AG09319 (cell line): ENCODE results near the gene SUZ12.
"Not testable (repeated sequence)": the region's sequence is repeated elsewhere in the genome, so short reads cannot be mapped to it uniquely, and the experiment has no call there.

ENCODE experiments used
- DNase-seq: peaks from one replicate; pipeline ENCODE4 v3.0.0-alpha.2; 2010; ENCODE audit warnings: low read depth; ENCODE audit errors: extremely low read depth
- TF ChIP-seq, protein P1 (sequence below): IDR thresholded peaks from 2 replicates; pipeline ENCODE4 v1.5.1; 2011; ENCODE audit warnings: low read depth, mild to moderate bottlenecking, inconsistent platforms, low read length, moderate library complexity

The SUZ12 gene

DNA sequence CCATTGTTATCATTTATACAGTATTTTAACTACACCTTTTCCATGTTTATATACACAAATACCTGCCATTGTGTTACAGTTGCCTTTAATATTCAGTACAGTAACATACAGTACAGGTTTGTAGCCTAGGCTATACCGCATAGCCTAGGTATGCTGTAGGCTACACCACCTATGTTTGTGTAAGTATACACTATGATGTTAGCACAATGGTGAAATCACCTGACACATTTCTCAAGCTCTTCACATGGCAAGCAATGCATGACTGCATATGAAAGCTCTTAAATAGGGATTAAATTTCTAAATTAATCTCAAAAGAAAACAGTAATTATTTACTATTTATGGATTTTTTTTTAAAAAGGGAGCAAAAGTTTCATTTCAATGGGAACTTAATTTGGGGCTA, 82.4 kb downstream of the SUZ12 start:
- TF ChIP-seq, protein P1, sequence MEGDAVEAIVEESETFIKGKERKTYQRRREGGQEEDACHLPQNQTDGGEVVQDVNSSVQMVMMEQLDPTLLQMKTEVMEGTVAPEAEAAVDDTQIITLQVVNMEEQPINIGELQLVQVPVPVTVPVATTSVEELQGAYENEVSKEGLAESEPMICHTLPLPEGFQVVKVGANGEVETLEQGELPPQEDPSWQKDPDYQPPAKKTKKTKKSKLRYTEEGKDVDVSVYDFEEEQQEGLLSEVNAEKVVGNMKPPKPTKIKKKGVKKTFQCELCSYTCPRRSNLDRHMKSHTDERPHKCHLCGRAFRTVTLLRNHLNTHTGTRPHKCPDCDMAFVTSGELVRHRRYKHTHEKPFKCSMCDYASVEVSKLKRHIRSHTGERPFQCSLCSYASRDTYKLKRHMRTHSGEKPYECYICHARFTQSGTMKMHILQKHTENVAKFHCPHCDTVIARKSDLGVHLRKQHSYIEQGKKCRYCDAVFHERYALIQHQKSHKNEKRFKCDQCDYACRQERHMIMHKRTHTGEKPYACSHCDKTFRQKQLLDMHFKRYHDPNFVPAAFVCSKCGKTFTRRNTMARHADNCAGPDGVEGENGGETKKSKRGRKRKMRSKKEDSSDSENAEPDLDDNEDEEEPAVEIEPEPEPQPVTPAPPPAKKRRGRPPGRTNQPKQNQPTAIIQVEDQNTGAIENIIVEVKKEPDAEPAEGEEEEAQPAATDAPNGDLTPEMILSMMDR, result no peak
- no peak for DNase-seq

- DNase-seq, result no peak
- TF ChIP-seq, protein P1, result no peak
Measured at GRCh38 chr17:32020943-32021614, 84.3 kb downstream of the SUZ12 start.

GRCh38 chr17:32021615-32021955, 84.8 kb downstream of the SUZ12 start:
- TF ChIP-seq, protein P1, result no peak
- no peak for DNase-seq

DNA sequence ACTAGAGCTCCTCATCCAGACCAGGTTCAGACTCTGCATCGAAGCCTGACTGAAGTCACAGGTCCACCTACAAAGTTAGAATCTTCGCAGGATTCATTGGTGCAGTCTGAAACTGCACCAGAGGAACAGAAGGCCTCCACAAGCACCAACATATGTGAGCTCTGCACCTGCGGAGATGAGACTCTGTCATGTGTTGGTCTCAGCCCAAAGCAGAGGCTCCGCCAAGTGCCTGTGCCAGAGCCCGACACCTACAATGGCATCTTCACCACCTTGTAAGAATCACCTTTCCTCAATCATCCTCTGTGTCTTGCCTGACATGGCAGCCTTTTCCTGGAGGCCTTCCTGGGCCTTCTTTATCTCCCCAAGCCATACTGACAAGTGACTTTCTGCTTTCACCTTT, 85.7 kb downstream of the SUZ12 start:
- not testable (repeated sequence) for DNase-seq

DNA sequence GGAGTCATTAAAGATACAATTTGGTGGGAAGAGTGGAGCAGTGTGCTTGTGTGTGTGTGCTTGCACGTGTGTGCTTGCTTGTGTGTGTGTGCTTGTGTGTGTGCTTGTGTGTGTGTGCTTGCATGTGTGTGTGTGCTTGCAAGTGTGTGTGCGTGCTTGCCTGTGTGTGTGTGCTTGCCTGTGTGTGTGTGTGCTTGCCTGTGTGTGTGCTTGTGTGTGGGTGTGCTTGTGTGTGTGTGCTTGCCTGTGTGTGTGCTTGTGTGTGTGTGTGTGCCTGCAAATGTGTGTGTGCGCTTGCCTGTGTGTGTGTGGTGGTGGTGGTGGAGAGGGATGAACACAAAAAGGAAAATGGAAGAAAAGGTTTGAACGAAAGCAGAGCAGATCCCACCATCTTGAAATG, 90.5 kb downstream of the SUZ12 start:
- DNase-seq, result not testable (repeated sequence)

DNA sequence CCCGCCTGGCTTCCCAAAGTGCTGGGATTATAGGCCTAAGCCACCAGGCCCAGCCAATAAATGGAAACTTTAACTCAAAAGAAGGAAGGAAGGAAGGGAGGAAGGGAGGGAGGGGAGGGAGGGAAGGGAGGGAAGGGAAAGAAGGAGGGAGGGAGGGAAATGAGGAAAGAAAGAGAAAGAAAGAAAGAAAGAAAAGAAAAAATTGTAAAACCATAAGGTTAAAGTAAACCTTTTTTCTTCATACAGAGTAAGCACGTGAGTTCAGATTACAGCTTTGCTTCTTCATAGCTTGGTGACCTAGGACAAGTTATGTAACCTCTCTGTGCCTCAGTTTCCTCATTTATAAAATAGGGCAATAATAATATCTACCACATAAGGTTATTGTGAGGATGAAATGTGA, 96.4 kb downstream of the SUZ12 start:
- DNase-seq, result no peak
- TF ChIP-seq, protein P1, result no peak

GRCh38 chr17:32033812-32034211, 97.0 kb downstream of the SUZ12 start:
- DNase-seq, result not testable (repeated sequence)

- DNase-seq, result not testable (repeated sequence)
Measured at GRCh38 chr17:32040246-32040645, 103.4 kb downstream of the SUZ12 start.

- DNase-seq, result not testable (repeated sequence)
Measured at GRCh38 chr17:32041306-32041875, 104.6 kb downstream of the SUZ12 start.

DNA sequence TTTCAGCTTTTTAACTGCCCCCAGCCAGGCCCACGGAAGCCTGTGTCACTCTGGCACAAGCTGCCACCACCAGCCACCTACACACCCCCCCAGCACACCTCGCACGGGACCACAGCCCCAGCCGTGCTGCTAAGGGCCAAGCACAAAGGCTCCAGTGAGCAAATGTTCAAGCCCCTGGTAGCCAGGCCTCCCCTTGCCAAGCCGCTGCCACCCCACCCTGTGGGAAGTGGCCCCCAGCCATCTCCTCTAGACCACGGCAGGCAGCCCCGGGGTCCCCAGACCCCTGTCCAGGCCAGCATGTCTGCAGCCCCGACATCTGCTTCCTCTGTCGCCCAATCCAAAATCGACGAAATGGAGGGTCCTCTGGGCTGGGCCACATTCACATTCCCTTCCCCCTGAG, 105.5 kb downstream of the SUZ12 start:
- not testable (repeated sequence) for DNase-seq

DNA sequence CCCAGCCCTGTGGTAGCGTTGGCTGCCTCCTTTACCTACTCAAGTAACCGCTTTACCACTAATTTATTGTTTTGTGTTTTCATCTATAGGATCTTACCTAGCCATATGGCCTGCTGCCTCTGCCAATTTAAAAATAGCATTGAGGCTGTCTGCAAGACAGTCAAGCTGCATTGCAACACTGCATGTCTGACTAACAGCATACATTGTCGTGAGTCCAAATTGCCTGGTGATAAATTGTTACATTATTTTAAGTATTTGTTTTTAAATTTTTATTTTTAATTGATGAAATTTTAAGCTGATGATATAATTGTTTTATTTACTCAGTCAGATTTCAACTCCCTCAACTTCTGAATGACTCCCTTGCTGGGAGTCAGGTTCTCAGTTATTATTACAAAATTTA, 108.8 kb downstream of the SUZ12 start:
- DNase-seq, result not testable (repeated sequence)

GRCh38 chr17:32047663-32048062, 110.9 kb downstream of the SUZ12 start:
- not testable (repeated sequence) for DNase-seq
